Lower lobe of right lung (tissue), 2 donors: Measurements from ENCODE around the gene HOXA9. TPM values are rescaled to one million over a fixed set of nuclear protein-coding genes. Genes with fewer than 3 reads are reported as not detected.

Experiments used
- ATAC-seq, 2 donors: fragments of 200-7000 bp; cut with Tn5 transposase; one replicate each; pipeline ENCODE4 v1.9.1; 2020 to 2022; ENCODE audit warnings: mild to moderate bottlenecking in 2 of 2, moderate library complexity in 2 of 2
- DNase-seq: peaks from one replicate; pipeline ENCODE4 v3.0.0-alpha.2; 2020
- H3K27ac ChIP-seq: fragments of 200-600 bp; one replicate; pipeline ENCODE4 v1.8.0; 2022
- H3K27me3 ChIP-seq: fragments of 200-600 bp; one replicate; pipeline ENCODE4 v1.8.0; 2022; ENCODE audit warnings: low read depth
- H3K36me3 ChIP-seq: fragments of 200-600 bp; one replicate; pipeline ENCODE4 v1.8.0; 2022; ENCODE audit warnings: mild to moderate bottlenecking
- H3K4me1 ChIP-seq: fragments of 200-600 bp; one replicate; pipeline ENCODE4 v1.8.0; 2022
- H3K4me3 ChIP-seq: fragments of 200-600 bp; one replicate; pipeline ENCODE4 v1.8.0; 2022; ENCODE audit warnings: mild to moderate bottlenecking
- H3K9me3 ChIP-seq: fragments of 200-600 bp; one replicate; pipeline ENCODE4 v1.8.0; 2022
- intact Hi-C: fragments of 100-400 bp; cut with DNase I; formaldehyde crosslinking; loops from one replicate; pipeline ENCODE4 v1.11.0; 2022
- total RNA-seq: library from RNA; stranded (reverse); fragmentation: NEBNext Ultra II Directional; extraction: Animal tissue kit (Norgen Biotek cat#: 25700); gene quantifications from one replicate; pipeline ENCODE4 v1.2.1, GENCODE V29; 2021
- TF ChIP-seq, protein P1 (sequence below): fragments of 200-600 bp; IDR thresholded peaks from one replicate; pipeline ENCODE4 v1.8.0; 2022; ENCODE audit warnings: antibody characterized with exemption, mild to moderate bottlenecking
- donor health status: DM: no; HTN: yes; CAD: no; lungs with severe emphysema.

HOXA9 gene
- total RNA-seq, 1 donor from 2014 or later, result 1.7 TPM

DNA sequence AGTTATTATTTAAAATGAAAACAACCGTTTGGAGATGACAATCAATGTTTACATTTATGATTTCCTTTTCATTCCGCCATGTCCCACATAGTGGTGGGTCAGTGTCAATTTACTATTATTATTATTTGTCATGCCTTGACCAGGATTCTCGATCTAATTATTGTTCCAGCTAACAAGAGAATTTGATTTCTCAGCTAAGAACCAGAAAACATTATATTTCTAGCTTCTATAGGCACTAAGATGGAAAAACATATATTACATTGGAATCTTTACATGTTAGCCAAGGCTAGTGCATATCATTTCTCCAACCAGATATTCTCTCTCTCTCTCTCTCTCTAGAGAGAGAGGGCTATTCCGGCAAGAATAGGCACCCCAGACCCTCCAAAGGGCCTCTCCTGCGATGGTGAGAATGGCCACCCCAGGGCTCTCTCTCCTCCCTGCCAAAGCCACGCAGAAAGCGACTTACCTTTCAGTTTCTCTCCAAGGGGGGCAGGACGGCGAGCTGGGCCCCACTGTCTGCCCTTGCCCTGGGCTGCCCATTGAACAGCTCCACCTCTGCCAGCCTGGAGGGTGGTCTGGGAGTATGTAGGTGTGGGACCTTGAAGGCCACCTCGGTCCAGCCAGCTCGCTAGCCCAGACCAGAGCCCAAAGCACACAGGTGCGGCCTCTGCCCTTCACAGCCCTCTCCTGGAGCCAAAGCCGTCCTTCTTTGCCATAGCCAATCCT is 15.3 kb downstream of the HOXA9 start:
- intact Hi-C loops, result loop anchor here (10.0 kb wide), 1 partner anchor 775 kb away; no protein-coding TSS in a partner anchor
- TF ChIP-seq, protein P1, sequence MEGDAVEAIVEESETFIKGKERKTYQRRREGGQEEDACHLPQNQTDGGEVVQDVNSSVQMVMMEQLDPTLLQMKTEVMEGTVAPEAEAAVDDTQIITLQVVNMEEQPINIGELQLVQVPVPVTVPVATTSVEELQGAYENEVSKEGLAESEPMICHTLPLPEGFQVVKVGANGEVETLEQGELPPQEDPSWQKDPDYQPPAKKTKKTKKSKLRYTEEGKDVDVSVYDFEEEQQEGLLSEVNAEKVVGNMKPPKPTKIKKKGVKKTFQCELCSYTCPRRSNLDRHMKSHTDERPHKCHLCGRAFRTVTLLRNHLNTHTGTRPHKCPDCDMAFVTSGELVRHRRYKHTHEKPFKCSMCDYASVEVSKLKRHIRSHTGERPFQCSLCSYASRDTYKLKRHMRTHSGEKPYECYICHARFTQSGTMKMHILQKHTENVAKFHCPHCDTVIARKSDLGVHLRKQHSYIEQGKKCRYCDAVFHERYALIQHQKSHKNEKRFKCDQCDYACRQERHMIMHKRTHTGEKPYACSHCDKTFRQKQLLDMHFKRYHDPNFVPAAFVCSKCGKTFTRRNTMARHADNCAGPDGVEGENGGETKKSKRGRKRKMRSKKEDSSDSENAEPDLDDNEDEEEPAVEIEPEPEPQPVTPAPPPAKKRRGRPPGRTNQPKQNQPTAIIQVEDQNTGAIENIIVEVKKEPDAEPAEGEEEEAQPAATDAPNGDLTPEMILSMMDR, result no peak
- no peaks in the 10 kb centered on the region for H3K9me3 ChIP-seq
- H3K4me3 ChIP-seq, result peak overlapping the region; percentile 60
- no peaks in the 10 kb centered on the region for H3K36me3 ChIP-seq
- peak overlapping the region; percentile 89 for H3K27ac ChIP-seq
- no peak for ATAC-seq
- DNase-seq, result peak; percentile 41
- H3K4me1 ChIP-seq, result peaks cover 55% of the 10 kb centered on the region
- peaks cover 84% of the 10 kb centered on the region for H3K27me3 ChIP-seq

DNA sequence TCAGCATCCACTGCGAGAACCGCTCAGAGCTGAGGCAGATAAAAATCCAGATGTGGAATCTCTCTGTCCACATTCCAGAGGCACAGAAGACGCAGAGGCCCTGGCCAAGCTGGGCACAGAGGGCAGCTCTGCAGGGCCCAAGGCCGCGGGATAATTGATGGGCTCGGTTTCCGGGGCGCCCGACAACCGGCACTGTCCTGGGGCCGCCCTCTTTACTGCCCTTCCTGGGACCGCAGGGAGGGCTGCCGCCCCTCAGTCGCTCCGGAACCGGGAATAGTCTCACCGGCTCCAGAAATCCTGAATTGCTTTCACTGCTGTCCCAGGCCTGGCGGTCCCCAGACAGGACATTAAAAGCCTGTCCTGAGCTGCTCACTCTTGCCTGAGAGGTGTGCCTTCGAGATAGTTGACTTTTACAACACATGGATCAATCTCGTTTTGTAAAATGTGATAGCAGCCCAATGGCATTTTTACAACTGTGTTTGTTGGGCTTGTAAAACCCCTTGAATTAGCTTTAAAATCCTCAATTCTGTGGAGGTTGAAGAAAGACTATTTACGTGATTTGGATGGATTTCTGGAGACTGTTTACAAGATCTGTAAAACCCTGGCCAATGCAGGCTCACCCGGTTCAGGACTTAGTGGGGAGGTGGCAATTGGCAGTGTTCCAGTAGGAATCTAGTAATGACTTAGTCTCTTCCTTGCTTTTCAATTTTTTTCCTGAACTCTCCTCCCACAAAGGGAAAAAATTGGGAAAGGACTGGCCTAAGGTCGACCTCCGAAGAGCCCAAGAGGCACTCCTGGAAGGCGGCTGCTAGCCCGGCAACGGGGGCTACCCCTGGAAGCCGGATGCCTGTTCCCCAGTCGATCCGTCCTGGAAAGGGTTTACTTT is 16.3 kb downstream of the HOXA9 start:
- Histone ChIP-seq H3K9me3 (no peaks in the 10 kb centered on the region), H3K4me1 (peaks cover 51% of the 10 kb centered on the region), H3K27me3 (peaks cover 82% of the 10 kb centered on the region), H3K27ac (peak overlapping the region; percentile 89), H3K36me3 (no peaks in the 10 kb centered on the region), H3K4me3 (peak overlapping the region; percentile 60)
- ATAC-seq (no peak), DNase-seq (no peak)
- TF ChIP-seq, protein P1, result no peak
- intact Hi-C loops, result no loop called here

DNA sequence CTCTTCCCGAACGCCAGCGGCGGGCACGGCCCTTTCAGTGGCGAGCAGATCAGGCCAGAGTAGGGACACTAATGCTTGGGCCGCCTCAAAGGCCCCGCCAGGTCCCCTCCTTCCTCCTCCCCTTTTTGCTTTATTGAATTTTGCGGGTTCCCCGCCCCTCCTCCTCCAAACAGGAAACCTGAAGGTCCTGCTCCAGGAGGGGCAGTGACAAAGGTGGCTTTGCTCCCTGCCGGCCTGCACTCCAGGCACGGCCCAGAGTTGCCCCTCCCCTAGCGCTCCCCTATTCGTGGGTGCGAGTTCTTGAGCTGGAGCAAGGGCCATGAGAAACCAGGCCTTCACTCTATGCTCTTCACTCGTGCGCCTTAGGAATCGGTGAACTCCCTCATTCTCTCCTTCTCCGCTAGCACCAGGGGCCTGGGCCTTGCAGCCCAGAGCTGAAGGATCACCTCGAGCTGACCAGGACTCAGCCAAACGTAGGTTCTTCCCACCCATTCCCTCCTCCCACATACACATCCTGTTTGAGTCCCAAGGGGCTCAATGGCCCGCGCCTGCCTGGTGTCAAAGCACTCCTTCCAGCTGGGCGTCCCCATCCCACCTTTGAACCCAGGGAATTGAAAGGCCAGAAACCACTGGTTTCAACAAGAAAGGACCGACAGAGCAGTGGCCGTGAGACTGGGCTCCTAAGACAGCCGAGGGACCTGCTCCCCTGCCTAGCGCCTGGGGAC is 17.1 kb downstream of the HOXA9 start:
- H3K4me3 ChIP-seq, result peak overlapping the region; percentile 60
- no peaks in the 10 kb centered on the region for H3K36me3 ChIP-seq
- no peak for ATAC-seq
- DNase-seq, result peak; percentile 46
- H3K27me3 ChIP-seq, result peaks cover 82% of the 10 kb centered on the region
- H3K9me3 ChIP-seq, result no peaks in the 10 kb centered on the region
- H3K27ac ChIP-seq, result peak overlapping the region; percentile 89
- intact Hi-C loops, result no loop called here
- H3K4me1 ChIP-seq, result peaks cover 51% of the 10 kb centered on the region
- TF ChIP-seq, protein P1, result no peak

DNA sequence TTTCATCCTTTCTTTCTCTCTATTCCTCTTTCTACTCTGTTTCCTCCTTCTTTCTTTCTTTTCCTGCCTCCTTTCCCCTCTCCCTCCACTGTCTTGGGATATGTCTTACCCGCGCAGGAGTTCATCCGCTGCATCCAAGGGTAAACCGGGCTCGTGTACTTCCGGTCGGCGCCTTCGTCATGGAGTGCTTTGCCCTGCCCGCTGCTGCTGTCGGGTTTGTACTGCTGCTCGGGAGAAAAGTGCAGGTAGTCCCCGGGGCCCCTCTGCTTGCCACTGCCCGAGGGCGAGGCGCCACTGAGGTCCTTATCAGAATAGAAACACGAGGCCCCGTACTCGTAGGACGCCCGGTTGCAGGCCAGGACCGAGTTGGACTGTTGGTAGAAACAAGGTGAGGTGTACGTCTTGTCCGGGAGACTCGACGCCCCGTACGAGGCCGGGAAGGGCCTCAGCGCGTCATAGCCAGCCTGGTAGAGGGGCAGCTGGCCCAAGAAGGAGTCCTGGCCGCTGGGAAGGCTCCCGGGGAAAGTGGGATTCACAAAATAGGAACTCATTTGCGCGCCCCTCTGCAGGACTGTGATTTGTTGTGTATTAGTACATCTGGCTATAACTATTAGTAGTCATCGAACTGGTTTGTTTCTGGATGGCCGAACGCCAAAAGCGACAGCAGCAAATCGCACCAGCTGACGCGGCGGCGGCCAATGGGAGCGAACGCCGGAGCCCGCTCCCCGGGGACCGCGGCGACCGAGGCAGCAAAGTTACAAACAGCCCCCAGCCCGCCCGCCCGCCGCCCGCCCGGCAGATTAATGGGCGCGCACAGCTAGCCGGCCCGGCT is 17.9 kb downstream of the HOXA9 start, which contains the start of gene HOXA6:
HOXA6 (minus strand) TSS at position 576 of the 832 bp plus-strand sequence; CDS start at position 551, 25 bp downstream.
- Histone ChIP-seq H3K27me3 (peaks cover 82% of the 10 kb centered on the region), H3K27ac (peak within 1 kb of the TSS; percentile 89), H3K4me1 (peaks cover 45% of the 10 kb centered on the region), H3K9me3 (no peaks in the 10 kb centered on the region), H3K36me3 (no peaks in the 10 kb centered on the region), H3K4me3 (peak within 1 kb of the TSS; percentile 60)
- DNase-seq (peak; percentile 49), ATAC-seq (no peak)
- intact Hi-C loops, result no loop called here
- TF ChIP-seq, protein P1, result no peak
